NCI-H2107 treated with DMSO at 0.1 percent for 48 hours (cell line): ENCODE measurements around the gene KIDINS220.
"Not testable (repeated sequence)": the region's sequence is repeated elsewhere in the genome, so short reads cannot be mapped to it uniquely, and the experiment has no call there.

ENCODE experiments used
- DNase-seq: peaks from one replicate; lab custom pipeline; 2025; ENCODE audit not compliant: unreplicated experiment; lab: John Stamatoyannopoulos, UW

KIDINS220 gene

DNA sequence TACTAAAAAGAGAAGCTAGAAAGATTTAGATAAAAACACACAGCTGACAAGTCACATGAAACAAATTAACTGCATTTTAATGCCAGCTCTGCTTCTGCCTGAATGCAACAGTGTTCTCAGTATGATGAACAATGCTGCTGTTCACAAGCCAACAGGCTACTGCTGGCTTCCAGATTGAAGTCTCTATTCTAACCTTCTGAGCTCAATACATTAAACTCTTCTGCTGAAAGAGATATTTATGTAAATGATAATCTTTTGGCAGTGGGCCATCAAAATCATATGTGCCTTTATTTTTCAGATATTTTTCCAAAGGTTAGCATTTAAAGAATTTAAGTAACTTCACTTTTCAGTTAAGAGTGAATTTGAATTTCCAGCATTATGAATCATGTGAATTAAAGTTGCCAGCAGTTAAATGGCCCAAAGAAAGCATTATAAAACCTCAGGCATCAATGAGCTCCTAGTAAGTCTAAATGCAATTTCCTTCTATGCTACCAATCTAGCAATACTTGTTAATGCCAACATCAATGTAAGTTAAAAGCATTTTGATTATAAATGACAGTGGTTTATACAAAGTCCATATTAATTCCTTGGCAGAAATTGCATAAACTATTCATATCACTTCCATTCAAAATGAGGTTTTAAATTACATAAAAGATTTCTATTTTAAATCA, 83.2 kb downstream of the KIDINS220 start:
- DNase-seq: no peak

DNA sequence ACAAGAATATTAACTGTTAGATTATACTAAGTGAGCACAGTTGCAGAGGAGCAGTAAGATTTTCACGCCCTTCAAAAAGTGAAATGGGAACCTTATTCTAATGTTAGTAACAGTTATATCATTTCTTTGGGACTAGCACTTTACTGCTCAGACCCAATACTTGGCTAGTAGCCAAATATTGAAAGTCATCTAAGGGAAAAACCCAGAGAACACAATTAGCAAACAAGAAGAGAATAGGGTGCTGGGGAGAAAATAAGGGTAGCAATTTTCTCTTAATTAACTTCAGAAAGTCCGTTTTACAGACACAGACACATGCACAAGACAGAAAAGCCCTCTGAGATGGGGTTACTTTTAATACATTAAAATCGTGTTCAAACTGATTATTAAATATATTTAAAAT, 83.8 kb downstream of the KIDINS220 start:
- DNase-seq: no peak

DNA sequence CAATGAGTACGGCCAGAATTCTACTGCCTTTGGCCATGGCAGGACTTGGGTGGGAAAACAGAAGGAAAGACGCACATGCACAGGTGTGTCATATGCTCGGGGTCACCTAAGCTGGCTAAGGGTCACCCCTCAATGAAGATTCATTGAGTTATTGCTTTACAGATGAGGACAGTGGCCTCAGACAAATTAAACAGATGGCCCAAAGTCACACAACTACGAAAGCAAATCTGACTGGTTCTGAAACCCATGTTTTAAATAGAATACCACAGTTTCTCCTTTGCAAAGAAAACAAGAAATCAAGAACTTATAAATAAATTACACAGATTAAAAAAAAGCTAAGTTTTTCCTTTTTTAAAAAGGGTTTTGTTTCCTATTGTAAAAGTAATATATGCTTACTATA, 85.0 kb downstream of the KIDINS220 start:
- DNase-seq: no peak

GRCh38 chr2:8750221-8750620, 87.2 kb downstream of the KIDINS220 start:
- no peak for DNase-seq

DNA sequence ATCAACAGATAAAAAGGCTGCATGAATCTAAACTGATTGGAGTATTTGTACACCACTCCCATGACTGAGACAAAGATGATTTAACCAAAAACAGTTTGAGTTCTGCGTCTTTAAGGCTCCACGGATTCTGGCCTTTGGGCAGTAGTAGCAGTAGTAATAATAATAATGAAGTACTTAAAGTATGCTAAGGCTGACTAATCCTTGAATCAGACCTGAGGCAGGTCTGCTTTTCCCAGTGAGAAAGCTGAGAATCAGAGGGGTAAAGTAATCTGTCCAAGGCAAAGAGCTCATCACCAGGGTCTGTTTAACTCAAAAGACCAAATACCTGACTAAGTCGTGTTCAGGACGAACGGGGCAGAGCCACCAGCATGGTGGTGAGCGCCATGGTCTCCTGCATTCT, 94.2 kb downstream of the KIDINS220 start:
- no peak for DNase-seq

DNA sequence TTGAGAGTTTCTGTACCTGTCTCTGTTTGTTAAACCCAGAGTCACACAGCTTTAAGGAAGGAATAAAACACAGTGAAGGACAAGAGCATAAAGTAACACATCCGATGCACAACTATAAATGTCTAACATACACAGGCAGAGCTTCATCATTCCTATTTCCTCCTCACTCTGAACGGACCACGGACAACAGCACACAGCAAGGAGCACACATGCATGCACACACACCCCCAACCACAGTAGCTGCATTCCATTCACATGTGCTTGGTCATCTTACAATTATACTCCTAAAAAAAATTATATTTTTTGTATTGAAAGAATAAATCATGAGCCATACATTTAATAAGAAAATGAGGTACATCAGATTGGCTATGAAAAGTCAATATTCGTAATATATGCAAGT, 97.3 kb downstream of the KIDINS220 start:
- no peak for DNase-seq

GRCh38 chr2:8737571-8738175, 99.7 kb downstream of the KIDINS220 start:
- DNase-seq: no peak

GRCh38 chr2:8732601-8733000, 104.8 kb downstream of the KIDINS220 start:
- DNase-seq: no peak

- no peak for DNase-seq
Observed at GRCh38 chr2:8729939-8730338, 107.5 kb downstream of the KIDINS220 start.

- not testable (repeated sequence) for DNase-seq
Observed at GRCh38 chr2:8729101-8729500, 108.3 kb downstream of the KIDINS220 start.

DNA sequence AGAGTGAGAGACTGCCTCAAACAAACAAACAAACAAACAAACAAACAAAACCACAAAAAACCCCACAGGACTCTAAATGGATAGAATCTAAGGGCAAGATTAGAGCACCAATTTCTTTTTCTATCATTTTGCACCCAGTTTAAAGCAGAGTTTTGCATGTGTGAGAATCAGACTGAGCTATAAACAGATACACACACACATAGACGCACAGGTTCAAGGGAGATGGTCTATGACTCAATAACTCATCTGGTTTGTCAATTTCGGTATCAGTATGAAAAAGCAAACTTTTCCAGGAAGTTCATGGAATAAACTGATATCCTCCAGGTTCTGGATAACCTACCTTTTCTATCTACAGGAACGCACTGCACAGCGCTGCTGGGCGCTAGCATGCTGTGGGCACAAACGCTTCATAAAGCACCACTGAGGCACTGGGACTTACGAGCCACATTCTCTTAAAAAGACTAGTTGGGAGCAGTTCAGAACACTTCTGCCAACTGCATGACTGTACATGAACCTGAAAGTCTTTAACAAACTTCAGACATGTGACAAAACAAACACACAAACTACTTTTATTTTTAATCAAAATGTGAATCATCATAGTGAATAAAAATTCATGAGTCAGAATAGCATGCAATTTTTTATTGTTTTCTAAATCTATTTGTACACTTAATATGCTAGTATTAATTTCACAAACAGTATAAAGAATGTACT, 109.0 kb downstream of the KIDINS220 start:
- DNase-seq: no peak

- no peak for DNase-seq
Observed at GRCh38 chr2:8725838-8726237, 111.6 kb downstream of the KIDINS220 start.

GRCh38 chr2:8722986-8723385, 114.4 kb downstream of the KIDINS220 start:
- DNase-seq: no peak

DNA sequence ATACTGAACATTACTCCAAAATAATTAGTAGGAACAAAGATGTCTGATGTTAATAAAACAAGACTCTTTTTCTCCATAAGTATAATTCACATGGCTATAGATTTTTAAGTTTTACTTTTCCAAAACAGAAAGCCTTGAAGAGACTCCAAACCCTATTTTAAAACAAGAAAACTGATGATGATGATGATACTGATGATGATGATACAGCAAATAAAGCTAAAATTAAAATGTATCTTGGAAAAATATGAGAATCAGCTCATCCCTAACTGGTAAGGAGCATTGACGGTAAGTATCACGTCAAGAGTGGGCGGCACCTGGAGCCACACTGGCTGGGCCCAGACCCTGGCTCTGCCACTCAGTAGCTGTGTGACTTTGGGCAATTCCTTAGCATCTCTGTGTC, 116.0 kb downstream of the KIDINS220 start:
- DNase-seq: no peak

- DNase-seq: no peak
Observed at GRCh38 chr2:8720741-8721140, 116.7 kb downstream of the KIDINS220 start.

- DNase-seq: no peak
Observed at GRCh38 chr2:8719528-8719927, 117.9 kb downstream of the KIDINS220 start.

- DNase-seq: no peak
Observed at GRCh38 chr2:8714971-8715370, 122.4 kb downstream of the KIDINS220 start.

- no peak for DNase-seq
Observed at GRCh38 chr2:8714283-8714682, 123.1 kb downstream of the KIDINS220 start.

DNA sequence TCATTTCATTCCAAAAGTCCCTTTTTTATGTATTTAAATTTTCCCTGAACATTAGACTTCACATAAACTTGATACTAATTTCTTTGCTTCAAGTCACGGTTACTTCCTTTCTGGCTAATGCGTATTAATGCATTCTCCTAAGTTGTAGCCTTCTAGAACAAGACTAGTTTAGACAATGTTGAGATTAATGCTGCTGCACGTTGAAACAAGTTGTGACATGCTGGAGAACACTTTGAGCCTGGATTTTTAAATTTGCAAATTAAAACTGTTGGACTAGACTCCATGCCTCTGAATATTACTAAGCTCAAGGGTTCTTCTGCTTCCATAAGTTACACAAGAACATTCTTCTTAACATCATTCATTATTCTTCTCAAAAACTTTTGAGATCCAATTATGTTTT, 126.5 kb downstream of the KIDINS220 start:
- DNase-seq: no peak

DNA sequence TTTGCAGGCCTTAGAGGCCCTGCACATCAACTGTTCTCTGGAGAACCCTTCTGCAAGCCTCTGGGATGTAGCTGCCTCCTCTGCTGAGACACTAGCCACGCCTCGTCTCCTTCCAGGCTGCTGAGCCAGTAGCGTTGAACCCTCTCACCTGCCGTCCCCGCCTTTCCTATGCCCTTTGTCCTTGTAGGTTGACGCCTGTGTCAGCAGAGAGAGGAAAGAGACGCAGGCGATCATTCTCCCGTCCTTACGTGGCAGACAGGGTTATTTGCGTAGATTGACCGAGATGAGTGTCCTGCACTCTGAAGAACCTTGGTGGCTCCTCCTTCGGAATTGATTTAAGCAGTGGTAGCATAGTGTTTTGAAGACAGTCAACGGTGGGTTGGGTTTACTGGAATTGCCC, 127.8 kb downstream of the KIDINS220 start:
- no peak for DNase-seq

DNA sequence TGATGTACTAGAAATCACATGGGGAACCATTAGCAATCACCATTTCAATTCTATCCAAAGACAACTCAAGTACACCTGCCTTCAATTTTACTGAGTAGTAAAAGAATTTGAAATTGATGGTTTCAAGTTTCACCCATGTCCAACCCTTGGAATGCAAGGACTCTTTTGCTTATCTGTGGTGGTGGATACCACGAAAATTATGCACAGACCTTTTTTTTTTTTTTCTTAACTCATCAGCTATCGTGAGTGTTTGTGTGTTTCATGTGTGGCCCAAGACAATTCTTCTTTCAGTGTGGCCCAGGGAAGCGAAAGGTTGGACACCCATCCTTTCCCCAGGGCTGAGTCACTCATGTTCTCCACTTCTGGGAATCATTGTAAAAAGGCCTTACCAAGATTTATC, 132.5 kb downstream of the KIDINS220 start:
- no peak for DNase-seq

DNA sequence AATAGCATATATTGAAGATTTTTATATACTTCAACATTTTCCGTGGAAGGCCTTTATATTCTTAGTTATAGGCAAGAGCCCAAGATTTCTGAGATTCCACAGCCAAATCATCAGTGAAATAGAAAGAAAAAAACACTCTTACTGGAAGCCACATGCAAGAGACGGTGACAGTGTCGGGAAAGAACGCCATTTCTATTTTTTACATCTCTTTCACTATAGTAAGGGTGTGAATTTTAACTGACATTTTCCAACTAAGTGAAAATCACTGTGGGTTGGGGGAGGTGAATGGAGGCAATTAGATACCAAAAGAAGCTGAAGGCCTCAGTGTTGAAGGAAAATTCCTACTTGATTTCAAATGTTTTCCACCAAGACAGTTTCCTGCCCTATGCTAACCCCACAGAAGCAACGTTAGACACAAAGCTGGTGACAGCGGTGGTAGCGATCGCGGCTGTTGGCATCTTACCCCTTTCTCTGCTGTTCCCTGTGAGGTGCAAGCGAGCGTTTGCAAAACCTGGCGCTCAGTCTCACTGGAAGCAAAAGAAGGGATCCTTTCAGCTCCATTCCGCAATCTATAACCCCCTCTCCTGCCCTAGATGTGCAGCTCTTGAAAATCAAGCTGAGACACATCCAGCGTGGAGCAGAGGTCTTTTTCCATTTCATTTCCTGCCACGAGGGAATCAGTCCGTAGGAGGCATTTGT, 135.6 kb downstream of the KIDINS220 start:
- DNase-seq: no peak
